ENCODE results near the gene PURA.

PURA gene

GRCh38 chr5:140113180-140113698, 670 bp upstream of the PURA start (continued):
- TF ChIP-seq SP3 (tag by site-specific recombination; IDR thresholded peaks at IDR 0.05) (0 out of 2 replicates have a peak, but pooled peaks have one; percentile 11), ZNF2 (tag by site-specific recombination; IDR thresholded peaks at IDR 0.05) (peak; percentile 71; the same call in 1 of the 2 replicates), REPIN1 (tag by site-specific recombination; IDR thresholded peaks at IDR 0.05; ENCODE audit: low read depth) (0 out of 2 replicates have a peak, but pooled peaks have one; percentile 34), FEZF1 (tag by site-specific recombination; IDR thresholded peaks at IDR 0.05) (no peak), ZEB2 (tag by site-specific recombination; IDR thresholded peaks at IDR 0.05) (0 out of 2 replicates have a peak, but pooled peaks have one; percentile 30), GLIS1 (tag by site-specific recombination; IDR thresholded peaks at IDR 0.05) (peak; percentile 27; the same call in 1 of the 2 replicates), ZBTB26 (tag by site-specific recombination; optimal IDR thresholded peaks at IDR 0.05) (peak; percentile 61), ZNF10 (tag by site-specific recombination; IDR thresholded peaks at IDR 0.05) (no peak), ZNF416 (tag by site-specific recombination; IDR thresholded peaks at IDR 0.05) (0 out of 2 replicates have a peak, but pooled peaks have one; percentile 32), ZNF394 (tag by site-specific recombination; IDR thresholded peaks at IDR 0.05; ENCODE audit: borderline replicate concordance) (peak; percentile 38; the same call in 1 of the 2 replicates), ZNF776 (tag by site-specific recombination; IDR thresholded peaks at IDR 0.05; ENCODE audit: borderline replicate concordance) (no peak), ZNF501 (tag by site-specific recombination; IDR thresholded peaks at IDR 0.05) (peak; percentile 84), ZBTB48 (tag by site-specific recombination; IDR thresholded peaks at IDR 0.05) (0 out of 2 replicates have a peak, but pooled peaks have one; percentile 51), MYNN (tag by site-specific recombination; IDR thresholded peaks at IDR 0.05; ENCODE audit: borderline replicate concordance) (no peak), GLIS2 (tag by site-specific recombination; IDR thresholded peaks at IDR 0.05) (peak; percentile 96), ZNF366 (tag by site-specific recombination; conservative IDR thresholded peaks at IDR 0.05) (0 out of 2 replicates have a peak, but pooled peaks have one; percentile 11), ZNF624 (tag by site-specific recombination; IDR thresholded peaks at IDR 0.05) (no peak), ZNF560 (tag by site-specific recombination; IDR thresholded peaks at IDR 0.05; ENCODE audit: borderline replicate concordance) (no peak), ZNF335 (tag by site-specific recombination; conservative IDR thresholded peaks at IDR 0.05) (peak; percentile 77), ZNF660 (tag by site-specific recombination; IDR thresholded peaks at IDR 0.05) (no peak), ZSCAN30 (tag by site-specific recombination; IDR thresholded peaks at IDR 0.05) (no peak), ZNF19 (tag by site-specific recombination; IDR thresholded peaks at IDR 0.05; ENCODE audit: low read depth) (no peak), ZSCAN16 (tag by site-specific recombination; IDR thresholded peaks at IDR 0.05) (no peak), PBX3 (CRISPR knock-in tag; IDR thresholded peaks at IDR 0.05) (0 out of 2 replicates have a peak, but pooled peaks have one; percentile 14), ZBTB6 (tag by site-specific recombination; IDR thresholded peaks at IDR 0.05) (no peak), ZBTB10 (tag by site-specific recombination; IDR thresholded peaks at IDR 0.05) (peak; percentile 77), WT1 (tag by site-specific recombination; IDR thresholded peaks at IDR 0.05) (peak; percentile 44), PRDM10 (tag by site-specific recombination; IDR thresholded peaks at IDR 0.05) (peak; percentile 32)
